ENCODE results near the gene WNT10A.
A peak's percentile ranks its signal among the peaks of the same experiment; 100 is the strongest.
"Not testable (repeated sequence)": the region's sequence is repeated elsewhere in the genome, so short reads cannot be mapped to it uniquely, and the experiment has no call there.

The WNT10A gene

GRCh38 chr2:218893349-218894150 lies 12.9 kb downstream of the WNT10A start:
- DNase-seq (ENCODE audit: low read depth in 2 of 2), result no peak

GRCh38 chr2:218894151-218894879 lies 13.7 kb downstream of the WNT10A start:
- no peak for DNase-seq (ENCODE audit: low read depth in 2 of 2)

- no peak for DNase-seq (ENCODE audit: low read depth in 2 of 2)
Observed at GRCh38 chr2:218894880-218895157, 14.2 kb downstream of the WNT10A start.

GRCh38 chr2:218895326-218895725 lies 14.7 kb downstream of the WNT10A start:
- DNase-seq (ENCODE audit: low read depth in 2 of 2), result no peak

GRCh38 chr2:218895759-218896500 lies 15.3 kb downstream of the WNT10A start:
- DNase-seq (ENCODE audit: low read depth in 2 of 2), result no peak

GRCh38 chr2:218896501-218897393 lies 16.1 kb downstream of the WNT10A start:
- peak; percentile 61 to 68 for DNase-seq (ENCODE audit: low read depth in 2 of 2)

GRCh38 chr2:218897394-218898108 lies 16.9 kb downstream of the WNT10A start:
- DNase-seq (ENCODE audit: low read depth in 2 of 2), result no peak

GRCh38 chr2:218898109-218898878 lies 17.6 kb downstream of the WNT10A start:
- DNase-seq (ENCODE audit: low read depth in 2 of 2), result peak; percentile 69 to 71

GRCh38 chr2:218899147-218899546 lies 18.5 kb downstream of the WNT10A start:
- DNase-seq (ENCODE audit: low read depth in 2 of 2), result no peak

GRCh38 chr2:218902427-218902826 lies 21.8 kb downstream of the WNT10A start:
- DNase-seq (ENCODE audit: low read depth in 2 of 2), result no peak

GRCh38 chr2:218904176-218904575 lies 23.5 kb downstream of the WNT10A start:
- no peak for DNase-seq (ENCODE audit: low read depth in 2 of 2)

GRCh38 chr2:218908721-218909619 lies 28.3 kb downstream of the WNT10A start:
- DNase-seq (ENCODE audit: low read depth in 2 of 2), result peak; percentile 63 to 75

GRCh38 chr2:218910741-218911140 lies 30.1 kb downstream of the WNT10A start:
- DNase-seq (ENCODE audit: low read depth in 2 of 2), result no peak

GRCh38 chr2:218920504-218920903 lies 39.9 kb downstream of the WNT10A start:
- DNase-seq (ENCODE audit: low read depth in 2 of 2), result no peak

GRCh38 chr2:218924757-218925156 lies 44.1 kb downstream of the WNT10A start:
- DNase-seq (ENCODE audit: low read depth in 2 of 2), result no peak

GRCh38 chr2:218925434-218925833 lies 44.8 kb downstream of the WNT10A start:
- no peak for DNase-seq (ENCODE audit: low read depth in 2 of 2)

- no peak for DNase-seq (ENCODE audit: low read depth in 2 of 2)
Observed at GRCh38 chr2:218927422-218927821, 46.8 kb downstream of the WNT10A start.

GRCh38 chr2:218927876-218928275 lies 47.2 kb downstream of the WNT10A start:
- DNase-seq (ENCODE audit: low read depth in 2 of 2), result no peak

- DNase-seq (ENCODE audit: low read depth in 2 of 2), result not testable (repeated sequence)
Observed at GRCh38 chr2:218930488-218930887, 49.8 kb downstream of the WNT10A start.

Measured in stimulated activated CD8-positive, alpha-beta memory T cell treated with anti-CD3 and anti-CD28 coated beads, Interleukin-7, amount 100 ng/mL, for 1 hour (primary cell).